ENCODE data around the gene FAM83G. TPM values are rescaled to one million over a fixed set of nuclear protein-coding genes. Genes with fewer than 3 reads are reported as not detected.

FAM83G gene
- total RNA-seq, 2 donors from 2014 or later = 14.0 to 50.9 TPM

GRCh38 chr17:18965530-18966236 is 38.9 kb downstream of the FAM83G start:
- H3K4me3 ChIP-seq = no peak overlapping the region
- peaks cover 0 to 30% of the 10 kb centered on the region in 2 donors for H3K4me1 ChIP-seq
- TF ChIP-seq CTCF (IDR thresholded peaks at IDR 0.05) = no peak
- no peak overlapping the region for H3K27ac ChIP-seq
- peaks cover under 1% of the 10 kb centered on the region for H3K36me3 ChIP-seq
- no peaks in the 10 kb centered on the region for H3K27me3 ChIP-seq
- no peak for DNase-seq (ENCODE audit: low spot score)
- no peaks in the 10 kb centered on the region for H3K9me3 ChIP-seq

GRCh38 chr17:18964550-18964949 is 40.0 kb downstream of the FAM83G start:
- DNase-seq (ENCODE audit: low spot score) = no peak

GRCh38 chr17:18964018-18964351 is 40.6 kb downstream of the FAM83G start:
- TF ChIP-seq CTCF (IDR thresholded peaks at IDR 0.05) = no peak
- Histone ChIP-seq H3K27ac (no peak overlapping the region), H3K9me3 (no peaks in the 10 kb centered on the region), H3K4me1 (peaks cover 0 to 32% of the 10 kb centered on the region in 2 donors), H3K36me3 (no peaks in the 10 kb centered on the region), H3K27me3 (no peaks in the 10 kb centered on the region), H3K4me3 (no peak overlapping the region)
- no peak for DNase-seq (ENCODE audit: low spot score)

More at GRCh38 chr17:18964550-18964949, 40.0 kb downstream of the FAM83G start:
- Histone ChIP-seq H3K27ac (no peak overlapping the region), H3K4me1 (peaks cover 0 to 32% of the 10 kb centered on the region in 2 donors), H3K27me3 (no peaks in the 10 kb centered on the region), H3K4me3 (no peak overlapping the region), H3K9me3 (no peaks in the 10 kb centered on the region), H3K36me3 (no peaks in the 10 kb centered on the region)
- TF ChIP-seq CTCF (IDR thresholded peaks at IDR 0.05) = no peak

GRCh38 chr17:18963126-18964017 is 41.2 kb downstream of the FAM83G start:
- H3K36me3 ChIP-seq = no peaks in the 10 kb centered on the region
- DNase-seq (ENCODE audit: low spot score) = no peak
- peaks cover 0 to 32% of the 10 kb centered on the region in 2 donors for H3K4me1 ChIP-seq
- no peak for TF ChIP-seq CTCF (IDR thresholded peaks at IDR 0.05)
- H3K27ac ChIP-seq = no peak overlapping the region
- no peak overlapping the region for H3K4me3 ChIP-seq
- no peaks in the 10 kb centered on the region for H3K9me3 ChIP-seq
- H3K27me3 ChIP-seq = no peaks in the 10 kb centered on the region

GRCh38 chr17:18962494-18962815 is 42.1 kb downstream of the FAM83G start:
- Histone ChIP-seq H3K4me1 (peaks cover 0 to 22% of the 10 kb centered on the region in 2 donors), H3K27me3 (no peaks in the 10 kb centered on the region), H3K4me3 (no peak overlapping the region), H3K27ac (peak overlapping the region in 1 of 2 donors; percentile 40), H3K36me3 (no peaks in the 10 kb centered on the region), H3K9me3 (no peaks in the 10 kb centered on the region)
- DNase-seq (ENCODE audit: low spot score) = no peak
- TF ChIP-seq CTCF (IDR thresholded peaks at IDR 0.05) = no peak

Data from right atrium auricular region (tissue), 2 donors.